GM19395 (cell line): ENCODE data around the gene PNLIPRP1.

Experiments used
- ATAC-seq: cut with Tn5 transposase; IDR thresholded peaks from one replicate; pipeline ENCODE4 v1.9.1; 2021; ENCODE audit warnings: mild to moderate bottlenecking, moderate library complexity; ENCODE audit not compliant: unreplicated experiment

Gene PNLIPRP1

GRCh38 chr10:116629340-116629739, 38.6 kb downstream of the PNLIPRP1 start:
- no peak for ATAC-seq

- no peak for ATAC-seq
Measured at GRCh38 chr10:116630020-116630419, 39.3 kb downstream of the PNLIPRP1 start.

DNA sequence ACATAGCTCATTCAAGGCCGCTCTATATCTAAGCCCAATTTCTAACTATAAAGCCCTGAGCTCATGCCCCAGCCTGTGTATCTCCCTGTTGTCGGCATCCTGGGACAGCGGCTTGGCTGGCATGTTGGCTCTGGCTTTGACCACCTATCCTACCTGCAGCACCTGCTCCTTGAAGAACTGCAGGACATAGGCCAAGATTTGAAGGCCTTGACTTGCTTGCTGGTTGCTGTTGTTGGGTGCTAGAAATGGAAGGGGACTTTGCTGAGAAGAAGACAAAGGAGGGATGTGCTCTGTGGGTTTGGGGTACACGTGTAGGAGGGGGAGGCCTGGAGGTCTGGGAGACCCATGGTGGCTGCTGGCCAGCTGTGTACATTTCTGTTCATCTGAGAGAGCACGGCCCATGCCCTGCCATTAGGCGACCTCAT, 41.1 kb downstream of the PNLIPRP1 start:
- no peak for ATAC-seq

GRCh38 chr10:116632596-116633215, 41.9 kb downstream of the PNLIPRP1 start:
- no peak for ATAC-seq

DNA sequence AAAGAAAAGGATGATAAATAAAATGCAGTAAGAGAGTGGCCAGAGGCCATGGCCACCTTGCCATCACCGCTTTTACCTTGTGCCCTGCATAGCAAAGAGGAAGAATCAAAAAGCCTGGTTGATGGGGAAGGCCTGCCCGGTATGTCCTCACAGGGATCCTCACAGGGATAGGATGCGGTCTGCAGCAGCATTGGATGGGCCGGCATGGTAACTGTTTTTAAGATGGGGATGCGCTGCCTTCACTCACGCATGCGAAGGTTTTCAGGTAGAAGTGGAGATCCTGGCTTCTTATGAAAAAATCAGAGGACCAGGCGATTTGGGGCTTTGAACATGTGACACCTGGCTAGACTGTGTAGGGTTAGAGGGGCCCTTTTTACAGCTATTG, 42.4 kb downstream of the PNLIPRP1 start:
- no peak for ATAC-seq

GRCh38 chr10:116634126-116634975, 43.6 kb downstream of the PNLIPRP1 start:
- ATAC-seq, result no peak

GRCh38 chr10:116636385-116636784, 45.6 kb downstream of the PNLIPRP1 start:
- no peak for ATAC-seq

DNA sequence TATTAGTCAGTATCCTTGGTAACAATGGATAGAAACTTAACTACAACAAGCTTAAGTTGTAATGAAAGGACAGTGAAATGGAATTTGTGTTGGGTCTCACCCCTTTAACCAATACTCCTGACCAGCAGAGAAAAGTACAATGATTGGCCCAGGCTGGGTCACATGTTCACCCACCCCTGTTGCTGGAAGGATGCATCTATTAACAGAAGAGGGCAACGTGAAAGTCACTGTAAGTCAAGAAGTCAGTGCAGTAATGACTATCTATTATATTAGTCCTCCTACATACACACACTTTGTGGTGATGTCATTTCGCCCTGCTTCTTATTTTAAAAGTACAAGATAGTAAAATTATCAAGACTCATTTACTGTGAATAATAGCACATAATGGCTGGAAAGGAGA, 46.2 kb downstream of the PNLIPRP1 start:
- peak; percentile 67 for ATAC-seq

DNA sequence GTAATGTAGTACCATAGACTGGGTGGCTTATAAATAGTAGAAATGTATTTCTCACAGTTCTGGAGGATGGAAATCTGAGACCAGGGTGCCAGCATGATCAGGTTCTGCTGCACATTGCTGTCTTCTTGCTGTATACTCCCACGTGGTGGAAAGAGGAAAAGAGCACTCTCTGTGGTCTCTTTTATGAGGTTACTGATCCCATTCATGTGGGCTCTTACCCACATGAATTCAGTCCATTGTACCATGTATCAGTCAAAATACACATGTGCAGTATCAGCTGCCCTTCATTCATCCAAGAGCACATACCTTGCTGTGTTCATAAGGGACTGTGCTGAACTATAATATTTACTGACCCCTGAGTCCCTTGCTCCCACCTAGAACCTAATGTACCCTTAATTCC, 47.1 kb downstream of the PNLIPRP1 start:
- no peak for ATAC-seq

GRCh38 chr10:116646502-116646901, 55.7 kb downstream of the PNLIPRP1 start:
- ATAC-seq, result no peak

GRCh38 chr10:116648903-116649302, 58.1 kb downstream of the PNLIPRP1 start:
- ATAC-seq, result no peak

DNA sequence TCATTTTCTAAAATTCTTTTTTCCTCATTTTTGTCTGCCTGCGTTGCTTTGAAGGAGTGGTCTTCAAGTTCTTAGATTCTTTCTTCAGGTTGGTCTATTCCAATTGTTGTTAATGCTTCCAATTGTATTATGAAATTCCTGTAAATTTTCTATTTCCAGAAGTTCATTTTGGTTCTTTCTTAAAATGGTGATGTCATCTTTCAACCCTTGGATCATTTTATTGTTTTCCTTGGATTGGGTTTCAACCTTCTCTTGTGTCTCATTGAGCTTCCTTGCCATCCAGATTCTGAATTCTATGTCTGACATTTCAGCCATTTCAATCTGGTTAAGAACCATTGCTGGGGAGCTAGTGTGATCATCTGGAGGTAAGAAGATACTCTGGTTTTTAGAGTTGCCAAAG, 63.1 kb downstream of the PNLIPRP1 start:
- no peak for ATAC-seq

- ATAC-seq, result no peak
Measured at GRCh38 chr10:116654816-116655215, 64.1 kb downstream of the PNLIPRP1 start.

GRCh38 chr10:116655568-116655967, 64.8 kb downstream of the PNLIPRP1 start:
- no peak for ATAC-seq

DNA sequence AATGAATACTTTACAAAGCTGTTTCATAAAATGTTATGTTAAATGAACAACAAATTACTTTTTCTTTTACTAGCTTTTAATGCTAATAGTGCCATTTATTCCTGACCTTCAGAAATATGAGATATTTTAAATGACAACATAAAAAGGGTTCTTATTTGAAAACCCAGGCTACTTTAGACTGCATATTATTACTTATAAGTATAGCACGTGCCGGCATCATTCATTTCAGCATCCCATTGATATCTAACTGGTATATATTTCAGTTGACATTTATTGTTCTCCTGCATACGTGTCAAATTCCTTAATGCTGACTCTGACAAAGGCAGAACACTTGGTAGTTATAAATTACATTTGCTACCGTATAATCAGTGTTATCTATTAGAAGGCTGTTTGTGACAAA, 65.3 kb downstream of the PNLIPRP1 start:
- no peak for ATAC-seq

DNA sequence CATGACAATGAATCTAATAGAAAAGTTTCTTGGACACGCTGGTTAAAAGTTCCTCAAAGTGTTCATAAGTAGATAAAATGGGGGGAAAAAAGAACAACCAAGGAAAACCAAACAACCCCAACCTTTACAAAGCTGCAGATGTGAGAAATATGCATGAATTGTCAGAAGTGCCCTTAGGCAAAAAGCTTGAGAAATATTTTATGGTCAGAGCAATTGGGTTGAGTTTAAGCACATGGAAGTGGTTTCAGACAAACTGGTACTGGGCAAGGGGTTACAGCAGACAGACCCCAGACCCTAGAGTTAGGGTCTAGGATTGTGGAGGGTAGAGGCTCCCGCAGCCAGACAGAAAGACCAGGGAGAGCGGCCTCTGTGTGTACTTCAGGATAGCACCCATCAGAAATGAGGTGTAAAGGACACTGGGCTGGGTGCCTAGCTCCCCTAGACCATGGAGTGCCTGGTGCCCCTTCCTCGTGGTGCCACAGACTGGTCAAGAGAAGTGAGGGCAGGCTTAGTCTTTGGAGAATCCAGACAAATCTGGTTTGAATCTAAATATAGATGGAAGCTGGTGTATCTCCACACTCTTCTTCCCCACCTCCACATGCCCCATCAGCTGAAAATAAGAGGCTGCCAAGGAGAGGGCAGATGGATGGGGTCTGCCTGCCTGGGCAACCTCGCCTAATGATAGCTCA, 67.2 kb downstream of the PNLIPRP1 start:
- no peak for ATAC-seq
